ENCODE measurements around the gene CARD9.

The CARD9 gene

GRCh38 chr9:136405481-136405880 is 32.0 kb upstream of the CARD9 start:
- TF ChIP-seq POLR2A (IDR thresholded peaks at IDR 0.05; ENCODE audit: low read length) (no peak), GATA1 (IDR thresholded peaks at IDR 0.05; ENCODE audit: low read depth, low read length) (no peak)
- no peak for DNase-seq

GRCh38 chr9:136404801-136405136 is 31.3 kb upstream of the CARD9 start:
- no peak for TF ChIP-seq GATA1 (IDR thresholded peaks at IDR 0.05; ENCODE audit: low read depth, low read length)
- TF ChIP-seq POLR2A (IDR thresholded peaks at IDR 0.05; ENCODE audit: low read length) = no peak
- no peak for DNase-seq

- DNase-seq = no peak
- TF ChIP-seq GATA1 (IDR thresholded peaks at IDR 0.05; ENCODE audit: low read depth, low read length) = no peak
- TF ChIP-seq POLR2A (IDR thresholded peaks at IDR 0.05; ENCODE audit: low read length) = no peak
These were observed 30.7 kb upstream of the CARD9 start for GRCh38 chr9:136403915-136404800.

- DNase-seq = peak in 1 of 2 experiments; percentile 15
- TF ChIP-seq POLR2A (IDR thresholded peaks at IDR 0.05; ENCODE audit: low read length) = no peak
- TF ChIP-seq GATA1 (IDR thresholded peaks at IDR 0.05; ENCODE audit: low read depth, low read length) = no peak
These were observed 30.1 kb upstream of the CARD9 start for GRCh38 chr9:136403538-136403914.

- no peak for DNase-seq
- TF ChIP-seq POLR2A (IDR thresholded peaks at IDR 0.05; ENCODE audit: low read length) (no peak), GATA1 (IDR thresholded peaks at IDR 0.05; ENCODE audit: low read depth, low read length) (no peak)
These were observed 28.6 kb upstream of the CARD9 start for GRCh38 chr9:136402067-136402466.

GRCh38 chr9:136401173-136401922 is 27.9 kb upstream of the CARD9 start:
- DNase-seq = no peak
- TF ChIP-seq POLR2A (IDR thresholded peaks at IDR 0.05; ENCODE audit: low read length) = no peak
- no peak for TF ChIP-seq GATA1 (IDR thresholded peaks at IDR 0.05; ENCODE audit: low read depth, low read length)

- peak; percentile 91 to 95 for DNase-seq
- TF ChIP-seq POLR2A (IDR thresholded peaks at IDR 0.05; ENCODE audit: low read length) (peak; percentile 53), GATA1 (IDR thresholded peaks at IDR 0.05; ENCODE audit: low read depth, low read length) (no peak)
These were observed 26.8 kb upstream of the CARD9 start, which contains the start of gene SNAPC4 for GRCh38 chr9:136400038-136400834. Gene SNAPC4, minus strand, starts transcription at chr9:136400170. Its CDS starts 1,742 bp downstream, at chr9:136398428.

- peak; percentile 49 to 60 for DNase-seq
- no peak for TF ChIP-seq POLR2A (IDR thresholded peaks at IDR 0.05; ENCODE audit: low read length)
- no peak for TF ChIP-seq GATA1 (IDR thresholded peaks at IDR 0.05; ENCODE audit: low read depth, low read length)
These were observed 25.9 kb upstream of the CARD9 start for GRCh38 chr9:136399176-136400037.

GRCh38 chr9:136398286-136398685 is 24.8 kb upstream of the CARD9 start:
- TF ChIP-seq GATA1 (IDR thresholded peaks at IDR 0.05; ENCODE audit: low read depth, low read length) (no peak), POLR2A (IDR thresholded peaks at IDR 0.05; ENCODE audit: low read length) (no peak)

GRCh38 chr9:136397643-136398042 is 24.2 kb upstream of the CARD9 start:
- TF ChIP-seq POLR2A (IDR thresholded peaks at IDR 0.05; ENCODE audit: low read length) = no peak
- no peak for TF ChIP-seq GATA1 (IDR thresholded peaks at IDR 0.05; ENCODE audit: low read depth, low read length)

More at GRCh38 chr9:136398286-136398685, 24.8 kb upstream of the CARD9 start:
- no peak for DNase-seq

GRCh38 chr9:136396219-136396515 is 22.7 kb upstream of the CARD9 start:
- TF ChIP-seq POLR2A (IDR thresholded peaks at IDR 0.05; ENCODE audit: low read length) = no peak
- TF ChIP-seq GATA1 (IDR thresholded peaks at IDR 0.05; ENCODE audit: low read depth, low read length) = no peak
- DNase-seq = no peak

More at GRCh38 chr9:136397643-136398042, 24.2 kb upstream of the CARD9 start:
- DNase-seq = no peak

- no peak for TF ChIP-seq GATA1 (IDR thresholded peaks at IDR 0.05; ENCODE audit: low read depth, low read length)
- peak in 1 of 2 experiments; percentile 18 for DNase-seq
These were observed 22.1 kb upstream of the CARD9 start for GRCh38 chr9:136395345-136396218.

Data from erythroblast (primary cell).